Activated CD4-positive, alpha-beta T cell treated with anti-CD3 and anti-CD28 coated beads, Interleukin-2, Interleukin-4, amounts not matched to agents 100 ng/mL and 50 ng/mL, durations not matched to agents 16 hours and 8 hours (primary cell): ENCODE results near the gene VWA8.
"Not testable (repeated sequence)": the region's sequence is repeated elsewhere in the genome, so short reads cannot be mapped to it uniquely, and the experiment has no call there.

Experiments
- DNase-seq: peaks from one replicate; pipeline ENCODE4 v3.0.0-alpha.2; 2020; ENCODE audit warnings: low spot score

VWA8 gene

DNA sequence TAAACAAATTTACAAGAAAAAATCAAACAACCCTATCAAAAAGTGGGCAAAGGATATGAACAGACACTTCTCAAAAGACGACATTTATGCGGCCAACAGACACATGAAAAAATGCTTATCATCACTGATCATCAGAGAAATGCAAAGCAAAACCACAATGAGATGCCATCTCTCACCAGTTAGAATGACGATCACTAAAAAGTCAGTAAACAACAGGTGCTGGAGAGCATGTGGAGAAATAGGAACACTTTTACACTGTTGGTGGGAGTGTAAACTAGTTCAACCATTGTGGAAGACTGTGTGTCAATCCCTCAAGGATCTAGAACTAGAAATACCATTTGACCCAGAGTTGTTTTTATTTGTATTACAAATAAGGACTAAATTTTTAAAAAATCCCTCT is 215.4 kb downstream of the VWA8 start:
- not testable (repeated sequence) for DNase-seq

- DNase-seq: no peak
Measured at GRCh38 chr13:41742917-41743552, 217.9 kb downstream of the VWA8 start.

DNA sequence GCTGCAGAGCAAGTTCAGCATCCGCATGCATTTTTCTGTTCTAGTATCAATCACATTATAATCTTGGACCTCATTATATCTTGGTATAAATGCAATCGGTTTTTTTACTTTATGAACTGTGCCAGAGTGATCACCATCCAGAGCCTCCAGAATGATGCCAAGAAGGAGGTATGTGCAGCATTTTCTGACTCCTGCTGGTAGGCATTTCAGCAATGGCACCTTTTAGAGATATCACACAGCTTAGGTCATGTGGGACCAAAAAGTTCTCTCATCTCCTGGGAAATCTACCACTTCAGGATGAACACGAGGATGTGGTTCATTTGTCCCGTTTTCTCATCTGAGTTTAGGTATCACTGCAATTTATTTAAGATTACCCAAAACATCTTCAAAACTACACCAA is 220.4 kb downstream of the VWA8 start:
- no peak for DNase-seq

- DNase-seq: no peak
Measured at GRCh38 chr13:41722684-41723535, 238.0 kb downstream of the VWA8 start.

DNA sequence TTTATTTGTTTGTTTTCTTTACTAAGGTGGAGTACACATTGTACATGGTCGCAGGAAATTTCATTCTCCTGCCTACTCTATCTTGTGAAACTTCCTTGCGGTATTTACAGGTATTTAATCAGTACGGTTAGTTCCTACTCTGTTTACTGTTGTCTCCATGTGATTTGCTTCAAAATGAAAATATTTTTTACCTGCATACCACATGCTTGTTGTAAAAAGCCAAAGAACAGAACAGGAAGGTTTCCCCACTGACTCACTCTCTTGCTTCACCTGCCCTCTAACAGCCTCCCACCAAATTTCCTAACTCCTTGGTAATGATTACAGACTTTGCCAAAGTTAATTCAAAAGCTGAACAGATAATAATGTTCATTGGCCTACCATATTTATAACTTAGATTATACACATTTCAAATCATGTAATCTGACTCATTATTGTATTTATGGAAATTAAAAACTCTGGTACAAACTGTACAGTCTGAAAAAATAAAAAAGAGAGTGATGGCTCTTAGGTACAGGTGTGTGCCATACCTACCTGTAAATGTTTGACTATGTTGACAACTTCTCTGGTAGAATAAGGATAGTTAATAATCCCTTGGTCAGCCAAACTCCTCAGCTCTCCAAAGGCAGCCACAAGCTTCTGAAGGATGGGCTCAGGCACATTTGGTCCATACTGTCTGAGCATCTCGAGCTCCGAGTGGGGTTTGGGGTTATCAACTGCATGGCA is 239.9 kb downstream of the VWA8 start:
- no peak for DNase-seq

- DNase-seq: no peak
Measured at GRCh38 chr13:41716236-41716635, 244.7 kb downstream of the VWA8 start.

GRCh38 chr13:41713405-41713804 is 247.5 kb downstream of the VWA8 start:
- DNase-seq: no peak

GRCh38 chr13:41710771-41711170 is 250.1 kb downstream of the VWA8 start:
- no peak for DNase-seq

GRCh38 chr13:41709511-41709910 is 251.4 kb downstream of the VWA8 start:
- DNase-seq: no peak

DNA sequence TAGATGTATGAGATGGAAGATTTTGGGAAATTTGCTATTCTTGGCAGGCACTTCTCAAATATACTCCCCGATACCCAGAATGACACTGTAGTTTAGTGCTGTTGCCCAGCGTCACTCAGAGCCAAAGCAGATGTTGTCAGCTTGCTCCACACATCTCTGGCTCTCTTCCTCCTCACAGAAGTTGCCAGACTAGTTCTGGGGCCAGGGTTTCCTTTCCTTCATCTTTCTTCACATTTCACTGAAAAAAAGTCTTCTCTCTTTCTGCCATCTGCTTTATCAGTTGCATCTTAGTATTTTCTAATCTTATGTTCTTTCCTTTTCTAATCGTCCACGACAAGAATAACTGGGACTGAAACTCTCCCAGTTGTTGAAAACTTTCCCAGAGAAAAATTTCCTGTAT is 252.2 kb downstream of the VWA8 start:
- no peak for DNase-seq

- no peak for DNase-seq
Measured at GRCh38 chr13:41707194-41707821, 253.6 kb downstream of the VWA8 start.

DNA sequence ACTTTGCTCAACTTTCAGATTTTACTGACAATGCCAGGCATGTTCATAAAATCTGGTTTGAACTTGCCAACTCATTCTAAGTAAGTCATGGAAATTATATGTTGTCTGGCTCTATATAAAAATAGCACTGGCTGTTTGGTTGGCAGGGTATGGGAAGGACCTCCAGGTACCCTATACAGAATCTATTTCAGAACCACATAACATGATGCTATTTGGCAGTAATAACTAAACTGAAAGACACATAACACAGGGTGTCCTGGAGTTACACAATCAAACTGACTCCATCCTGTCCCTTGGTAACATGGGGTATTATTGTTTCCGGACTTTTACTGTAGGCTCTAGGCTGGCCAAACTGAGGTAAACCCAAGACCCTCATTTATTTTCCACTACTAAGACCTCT is 254.8 kb downstream of the VWA8 start:
- no peak for DNase-seq

GRCh38 chr13:41702540-41702939 is 258.4 kb downstream of the VWA8 start:
- DNase-seq: no peak

DNA sequence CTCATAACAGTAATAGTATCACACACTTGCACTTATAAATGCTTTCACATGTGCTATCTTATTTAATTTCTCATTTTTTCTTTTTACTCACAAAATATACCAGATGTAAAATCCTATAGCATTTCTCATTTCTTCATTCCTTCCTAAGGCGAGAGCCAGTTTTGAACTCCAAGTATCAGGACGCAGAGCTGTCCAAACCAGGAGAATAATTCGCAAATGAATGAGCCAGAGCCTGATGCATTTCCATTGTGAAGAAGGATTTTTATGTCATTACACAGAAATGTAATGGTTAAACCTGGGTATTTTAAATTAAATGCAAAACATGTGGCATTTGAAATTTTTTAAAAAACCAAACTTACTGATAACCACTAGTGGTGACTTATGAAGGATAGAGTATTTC is 259.2 kb downstream of the VWA8 start:
- DNase-seq: no peak

- DNase-seq: no peak
Measured at GRCh38 chr13:41700790-41701310, 260.1 kb downstream of the VWA8 start.

GRCh38 chr13:41699759-41700158 is 261.1 kb downstream of the VWA8 start:
- DNase-seq: no peak

GRCh38 chr13:41697578-41697977 is 263.3 kb downstream of the VWA8 start:
- DNase-seq: no peak

- no peak for DNase-seq
Measured at GRCh38 chr13:41696163-41697003, 264.5 kb downstream of the VWA8 start.

DNA sequence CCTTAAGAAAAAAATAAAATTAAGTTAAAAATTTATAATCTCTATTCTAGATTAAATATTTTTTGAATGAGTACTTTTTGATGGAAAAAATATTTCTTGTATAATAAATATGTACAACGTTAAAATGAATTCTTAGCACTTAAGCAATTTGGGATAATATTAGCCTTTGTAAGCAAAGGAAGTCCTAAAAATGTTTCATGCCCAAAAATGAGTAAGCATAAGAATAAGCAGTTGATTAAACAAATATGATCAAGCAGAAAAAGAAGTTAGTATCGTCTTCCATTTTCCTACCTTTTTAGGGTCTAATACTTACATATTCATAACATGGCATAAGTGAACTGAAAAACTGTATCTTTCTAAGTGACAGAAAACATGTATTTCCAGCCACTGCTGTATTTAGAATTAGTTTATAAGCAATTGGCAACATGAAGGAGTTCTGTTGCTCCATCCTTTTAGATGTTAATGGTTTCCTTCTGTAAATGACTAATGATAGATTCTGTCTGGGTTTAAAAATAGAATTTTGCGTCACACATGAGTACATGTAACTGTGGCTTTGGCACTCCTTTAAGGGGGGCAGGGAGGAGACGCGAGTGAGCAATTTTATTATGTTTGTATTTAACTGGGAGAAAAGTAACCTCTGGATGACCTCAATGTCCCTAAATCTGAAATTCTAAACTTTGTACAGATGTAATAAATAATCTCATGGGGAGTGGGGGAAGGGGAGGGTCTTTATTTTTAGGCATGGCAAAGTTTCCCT is 266.2 kb downstream of the VWA8 start:
- no peak for DNase-seq

- DNase-seq: no peak
Measured at GRCh38 chr13:41693434-41693833, 267.5 kb downstream of the VWA8 start.

GRCh38 chr13:41691274-41691673 is 269.6 kb downstream of the VWA8 start:
- no peak for DNase-seq
